Peyer's patch (tissue), 4 donors: ENCODE results near the gene CXCL1. TPM values are rescaled to one million over a fixed set of nuclear protein-coding genes. Genes with fewer than 3 reads are reported as not detected.

ENCODE experiments used
- DNase-seq, 3 donors: peaks; one replicate each; pipeline ENCODE4 v3.0.0-alpha.2; 2017 to 2019
- H3K27ac ChIP-seq, 4 donors: fragments of 200-600 bp; sonication (generic); one replicate each; pipeline ENCODE4 v1.5.1; 2016 to 2019
- H3K27me3 ChIP-seq, 2 donors: fragments of 200-600 bp; sonication (generic); one replicate each; pipeline ENCODE4 v1.5.1; 2019
- H3K36me3 ChIP-seq, 3 donors: fragments of 200-600 bp; sonication (generic); one replicate each; pipeline ENCODE4 v1.5.1; 2016 to 2019
- H3K4me1 ChIP-seq, 4 donors: fragments of 200-600 bp; sonication (generic); one replicate each; pipeline ENCODE4 v1.5.1; 2016 to 2019
- H3K4me3 ChIP-seq, 4 donors: fragments of 200-600 bp; sonication (generic); 1 replicate in 3 of 4; 2 replicates in 1 of 4; pipeline ENCODE4 v1.5.1; 2016 to 2019; ENCODE audit warnings: mild to moderate bottlenecking in 1 of 4
- H3K9me3 ChIP-seq, 4 donors: fragments of 200-600 bp; sonication (generic); one replicate each; pipeline ENCODE4 v1.5.1; 2016 to 2019; ENCODE audit warnings: mild to moderate bottlenecking in 1 of 4
- CTCF ChIP-seq, 6 experiments: fragments of 450-650 bp in 4 of 6; fragments of 200-600 bp in 2 of 6; sonication (generic) in 1 of 6; IDR thresholded peaks; one replicate each; pipeline ENCODE4 v1.5.1; 2017 to 2019; ENCODE audit warnings: antibody characterized with exemption in 6 of 6, mild to moderate bottlenecking in 3 of 6, moderate library complexity in 1 of 6
- POLR2A ChIP-seq, 2 donors: fragments of 450-650 bp; IDR thresholded peaks; one replicate each; pipeline ENCODE4 v1.5.1; 2017; ENCODE audit warnings: antibody characterized with exemption in 2 of 2, mild to moderate bottlenecking in 2 of 2, moderate library complexity in 2 of 2
- total RNA-seq, 4 donors: library from RNA; depleted of rRNA; stranded (reverse); fragments of >200 nt; gene quantifications; one replicate each; pipeline ENCODE4 v1.1.0, GENCODE V29; 2016

CXCL1 gene
- total RNA-seq, 4 donors from 2014 or later, result 4.1 to 69.3 (median 6.8) TPM

- TF ChIP-seq CTCF (IDR thresholded peaks at IDR 0.05), result no peak
- TF ChIP-seq POLR2A (IDR thresholded peaks at IDR 0.05), result no peak
- Histone ChIP-seq H3K27ac (no peak overlapping the region), H3K4me1 (no peaks in the 10 kb centered on the region)
These were observed 50.5 kb downstream of the CXCL1 start for GRCh38 chr4:73919691-73920090.

More at GRCh38 chr4:73919691-73920090, 50.5 kb downstream of the CXCL1 start:
- H3K4me3 ChIP-seq, result no peak overlapping the region
- DNase-seq, result no peak
- no peaks in the 10 kb centered on the region for H3K36me3 ChIP-seq
- peaks cover 0 to 3% of the 10 kb centered on the region in 2 donors for H3K27me3 ChIP-seq
- no peaks in the 10 kb centered on the region for H3K9me3 ChIP-seq

Other genes with a start within 250 kb of the CXCL1 start
- gene RASSF6, start 249.0 kb upstream of the CXCL1 start, total RNA-seq, result 10 to 100 TPM; 37.3 to 48.7 (median 41.6) TPM
- 10 to 100 TPM in 1 of 4 donors, not detected in 3; 25.6 TPM for gene CXCL8, start 128.8 kb upstream of the CXCL1 start, total RNA-seq
- gene CXCL6, start 32.7 kb upstream of the CXCL1 start, total RNA-seq, result 1 to 10 TPM in 1 of 4 donors, not detected in 3; 1.6 TPM
- gene PF4V1, start 16.1 kb upstream of the CXCL1 start, total RNA-seq, result not detected
- not detected for gene PF4, start 112.6 kb downstream of the CXCL1 start, total RNA-seq
- gene PPBP, start 118.8 kb downstream of the CXCL1 start, total RNA-seq, result not detected
- gene CXCL5, start 129.3 kb downstream of the CXCL1 start, total RNA-seq, result not detected
- gene CXCL3, start 169.3 kb downstream of the CXCL1 start, total RNA-seq, result 1 to 10 TPM; 1.5 to 3.3 (median 2.2) TPM
- 10 to 100 TPM in 2 of 4 donors, 1 to 10 TPM in 2; 8.0 to 27.2 (median 9.9) TPM for gene CXCL2, start 229.8 kb downstream of the CXCL1 start, total RNA-seq